ENCODE data around the gene COL16A1.

Gene COL16A1

GRCh38 chr1:31662463-31662862 lies 41.4 kb downstream of the COL16A1 start:
- Histone ChIP-seq H3K79me2 (ENCODE audit: insufficient read depth, low read length) (no peaks in the 10 kb centered on the region), H4K20me1 (ENCODE audit: insufficient read depth, low read length, poor library complexity, severe bottlenecking) (no peaks in the 10 kb centered on the region), H3K4me1 (ENCODE audit: insufficient read depth, low read length, poor library complexity, severe bottlenecking) (no peaks in the 10 kb centered on the region), H3K4me2 (ENCODE audit: low read depth, low read length, poor library complexity, severe bottlenecking) (no peak overlapping the region), H3K9me2 (replicated peaks; ENCODE audit: low read depth, low read length) (no peaks in the 10 kb centered on the region), H2AFZ (ENCODE audit: low read length) (no peak overlapping the region), H3F3A (ENCODE audit: low read depth) (no peaks in the 10 kb centered on the region), H3K27me3 (ENCODE audit: insufficient read depth, low read length, poor library complexity, severe bottlenecking) (no peaks in the 10 kb centered on the region), H3K9me3 (ENCODE audit: insufficient read depth, low read depth, low read length) (no peaks in the 10 kb centered on the region), H3K9ac (ENCODE audit: low read depth, low read length, poor library complexity, severe bottlenecking) (no peak overlapping the region), H3K4me3 (ENCODE audit: low read length, poor library complexity, severe bottlenecking) (no peak overlapping the region), H3K36me3 (ENCODE audit: insufficient read depth, low read length) (no peaks in the 10 kb centered on the region)
- TF ChIP-seq EZH2phosphoT487 (IDR thresholded peaks at IDR 0.05; ENCODE audit: borderline replicate concordance) (no peak), CTCF (conservative IDR thresholded peaks at IDR 0.05; ENCODE audit: low read length) (no peak)

GRCh38 chr1:31661856-31662255 lies 42.0 kb downstream of the COL16A1 start:
- Histone ChIP-seq H3K4me3 (ENCODE audit: low read length, poor library complexity, severe bottlenecking) (no peak overlapping the region), H3K9me2 (replicated peaks; ENCODE audit: low read depth, low read length) (no peaks in the 10 kb centered on the region), H3F3A (ENCODE audit: low read depth) (no peaks in the 10 kb centered on the region), H3K27me3 (ENCODE audit: insufficient read depth, low read length, poor library complexity, severe bottlenecking) (no peaks in the 10 kb centered on the region), H3K9ac (ENCODE audit: low read depth, low read length, poor library complexity, severe bottlenecking) (no peak overlapping the region), H2AFZ (ENCODE audit: low read length) (no peak overlapping the region), H3K9me3 (ENCODE audit: insufficient read depth, low read depth, low read length) (no peaks in the 10 kb centered on the region), H4K20me1 (ENCODE audit: insufficient read depth, low read length, poor library complexity, severe bottlenecking) (no peaks in the 10 kb centered on the region), H3K4me1 (ENCODE audit: insufficient read depth, low read length, poor library complexity, severe bottlenecking) (no peaks in the 10 kb centered on the region), H3K4me2 (ENCODE audit: low read depth, low read length, poor library complexity, severe bottlenecking) (no peak overlapping the region), H3K79me2 (ENCODE audit: insufficient read depth, low read length) (no peaks in the 10 kb centered on the region), H3K36me3 (ENCODE audit: insufficient read depth, low read length) (no peaks in the 10 kb centered on the region)
- TF ChIP-seq EZH2phosphoT487 (IDR thresholded peaks at IDR 0.05; ENCODE audit: borderline replicate concordance) (no peak), CTCF (conservative IDR thresholded peaks at IDR 0.05; ENCODE audit: low read length) (no peak)

- Histone ChIP-seq H2AFZ (ENCODE audit: low read length) (no peak overlapping the region), H3K9me3 (ENCODE audit: insufficient read depth, low read depth, low read length) (no peaks in the 10 kb centered on the region), H3F3A (ENCODE audit: low read depth) (no peaks in the 10 kb centered on the region), H3K4me1 (ENCODE audit: insufficient read depth, low read length, poor library complexity, severe bottlenecking) (no peaks in the 10 kb centered on the region), H3K79me2 (ENCODE audit: insufficient read depth, low read length) (no peaks in the 10 kb centered on the region), H3K4me3 (ENCODE audit: low read length, poor library complexity, severe bottlenecking) (no peak overlapping the region), H3K9me2 (replicated peaks; ENCODE audit: low read depth, low read length) (no peaks in the 10 kb centered on the region), H3K4me2 (ENCODE audit: low read depth, low read length, poor library complexity, severe bottlenecking) (no peak overlapping the region), H3K9ac (ENCODE audit: low read depth, low read length, poor library complexity, severe bottlenecking) (no peak overlapping the region), H3K36me3 (ENCODE audit: insufficient read depth, low read length) (no peaks in the 10 kb centered on the region), H3K27me3 (ENCODE audit: insufficient read depth, low read length, poor library complexity, severe bottlenecking) (no peaks in the 10 kb centered on the region), H4K20me1 (ENCODE audit: insufficient read depth, low read length, poor library complexity, severe bottlenecking) (no peaks in the 10 kb centered on the region)
- TF ChIP-seq CTCF (conservative IDR thresholded peaks at IDR 0.05; ENCODE audit: low read length) (no peak), EZH2phosphoT487 (IDR thresholded peaks at IDR 0.05; ENCODE audit: borderline replicate concordance) (no peak)
Observed at GRCh38 chr1:31660871-31661455, 42.9 kb downstream of the COL16A1 start.

Data from Loucy (cell line).